HG03280 (cell line): ENCODE measurements around the gene ATP5PB.

Experiments
- ATAC-seq: cut with Tn5 transposase; IDR thresholded peaks from one replicate; pipeline ENCODE4 v1.9.1; 2021; ENCODE audit warnings: mild to moderate bottlenecking, moderate library complexity; ENCODE audit not compliant: unreplicated experiment

Gene ATP5PB

GRCh38 chr1:111446546-111446945 lies 2.7 kb upstream of the ATP5PB start:
- no peak for ATAC-seq

GRCh38 chr1:111446967-111447892 lies 2.0 kb upstream of the ATP5PB start:
- ATAC-seq: no peak

GRCh38 chr1:111448482-111448917 lies 764 bp upstream of the ATP5PB start:
- ATAC-seq: peak; percentile 23

GRCh38 chr1:111449703-111450017 lies 396 bp downstream of the ATP5PB start:
- ATAC-seq: no peak

- no peak for ATAC-seq
Observed at GRCh38 chr1:111450185-111450584, 921 bp downstream of the ATP5PB start.

- no peak for ATAC-seq
Observed at GRCh38 chr1:111452581-111452980, 3.3 kb downstream of the ATP5PB start.

- no peak for ATAC-seq
Observed at GRCh38 chr1:111453706-111454105, 4.4 kb downstream of the ATP5PB start.

- no peak for ATAC-seq
Observed at GRCh38 chr1:111454859-111455641, 5.8 kb downstream of the ATP5PB start.

- ATAC-seq: no peak
Observed at GRCh38 chr1:111455642-111456031, 6.4 kb downstream of the ATP5PB start.

- no peak for ATAC-seq
Observed at GRCh38 chr1:111461765-111462164, 12.5 kb downstream of the ATP5PB start.

- no peak for ATAC-seq
Observed at GRCh38 chr1:111462370-111463028, 13.2 kb downstream of the ATP5PB start.

GRCh38 chr1:111463029-111463683 lies 13.9 kb downstream of the ATP5PB start:
- ATAC-seq: no peak

GRCh38 chr1:111465754-111466153 lies 16.5 kb downstream of the ATP5PB start:
- ATAC-seq: no peak

- no peak for ATAC-seq
Observed at GRCh38 chr1:111466480-111466879, 17.2 kb downstream of the ATP5PB start.

- ATAC-seq: no peak
Observed at GRCh38 chr1:111467865-111468716, 18.8 kb downstream of the ATP5PB start.

- no peak for ATAC-seq
Observed at GRCh38 chr1:111468717-111469100, 19.4 kb downstream of the ATP5PB start.

GRCh38 chr1:111469539-111469938 lies 20.3 kb downstream of the ATP5PB start:
- no peak for ATAC-seq

- no peak for ATAC-seq
Observed at GRCh38 chr1:111470596-111470995, 21.3 kb downstream of the ATP5PB start.

- no peak for ATAC-seq
Observed at GRCh38 chr1:111471012-111471411, 21.7 kb downstream of the ATP5PB start.

- no peak for ATAC-seq
Observed at GRCh38 chr1:111471538-111471937, 22.3 kb downstream of the ATP5PB start.
